Activated CD4-positive, alpha-beta memory T cell treated with anti-CD3 and anti-CD28 coated beads for 36 hours (primary cell): ENCODE measurements around the gene DNAH8. TPM values are rescaled to one million over a fixed set of nuclear protein-coding genes. Genes with fewer than 3 reads are reported as not detected.

Source experiments
- CTCF ChIA-PET: fragments of 350-600 bp; sonication (Branson Sonifier 250); formaldehyde crosslinking; loops from one replicate; lab custom pipeline; 2021; ENCODE audit warnings: antibody characterized with exemption, inconsistent platforms; lab: Charles Lee
- POLR2A ChIA-PET: fragments of 350-600 bp; sonication (Branson Sonifier 250); formaldehyde crosslinking; loops from one replicate; lab custom pipeline; 2021; ENCODE audit warnings: antibody characterized with exemption; lab: Charles Lee
- DNase-seq: peaks from one replicate; pipeline ENCODE4 v3.0.0-alpha.2; 2020
- H3K27ac Mint-ChIP-seq: one replicate; pipeline ENCODE4 v1.8.0; 2021; ENCODE audit warnings: mixed read lengths
- H3K27me3 Mint-ChIP-seq: one replicate; pipeline ENCODE4 v1.8.0; 2021; ENCODE audit warnings: mixed read lengths
- H3K36me3 Mint-ChIP-seq: one replicate; pipeline ENCODE4 v1.8.0; 2021; ENCODE audit warnings: mixed read lengths
- H3K4me1 Mint-ChIP-seq: one replicate; pipeline ENCODE4 v1.8.0; 2021; ENCODE audit warnings: low read depth, mixed read lengths
- H3K4me3 Mint-ChIP-seq: one replicate; pipeline ENCODE4 v1.8.0; 2021; ENCODE audit warnings: mild to moderate bottlenecking, mixed read lengths
- H3K9me3 Mint-ChIP-seq: one replicate; pipeline ENCODE4 v1.8.0; 2021; ENCODE audit warnings: mixed read lengths
- intact Hi-C: fragments of 100-400 bp; cut with micrococcal nuclease; formaldehyde crosslinking; loops from one replicate; pipeline ENCODE4 v1.15.1; 2023
- total RNA-seq, 2 experiments: library from RNA; stranded (reverse); gene quantifications; one replicate each; pipeline ENCODE4 v1.2.3, GENCODE V29; 2021

DNAH8 gene
- total RNA-seq, 2 experiments from 2014 or later = 0.02 to 0.22 TPM

DNA sequence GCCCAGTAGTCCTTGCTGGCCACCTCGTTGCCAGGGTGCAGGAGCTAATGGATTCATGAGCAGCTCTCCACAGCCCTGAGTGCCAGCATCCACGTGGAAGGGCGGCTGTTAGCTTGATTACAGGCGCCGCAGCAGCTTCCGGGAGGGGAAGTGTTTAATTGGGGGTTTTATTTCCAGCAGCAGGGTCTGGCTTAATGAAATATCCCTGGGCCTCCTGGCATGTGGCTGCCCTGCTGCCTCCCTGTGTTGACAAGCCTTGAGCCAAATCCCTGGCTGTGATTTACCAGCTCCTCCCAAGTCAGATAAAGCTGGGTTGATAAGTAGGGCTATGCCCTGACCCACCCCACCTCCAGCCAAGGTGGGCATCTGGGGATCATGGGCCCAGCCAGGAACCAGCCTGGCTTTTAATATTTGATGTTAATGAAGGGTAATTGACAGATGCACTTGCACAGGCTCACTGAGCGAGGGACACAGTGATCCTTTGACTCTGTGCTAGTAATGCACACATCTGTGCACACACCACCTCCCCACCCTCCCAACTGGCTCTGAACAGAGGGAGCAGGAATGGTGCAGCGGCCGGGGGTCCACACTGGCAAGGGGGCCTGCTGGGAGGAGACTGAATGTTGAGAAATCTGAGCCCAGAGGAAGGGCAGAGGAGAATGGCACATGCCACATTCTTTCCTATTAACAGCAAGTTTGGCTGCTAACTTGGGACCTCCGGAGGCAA lies 347.1 kb downstream of the DNAH8 start:
- ChIA-PET POLR2A (no interaction called here), CTCF (interaction anchor here (1.8 kb wide), 1 partner anchor 36 kb away, joined by 4 read pairs; no protein-coding TSS in a partner anchor)
- intact Hi-C loops = no loop called here
- Mint-ChIP-seq H3K4me1 (no peaks in the 10 kb centered on the region), H3K27ac (no peak overlapping the region), H3K9me3 (no peaks in the 10 kb centered on the region), H3K4me3 (no peak overlapping the region), H3K27me3 (peaks cover 22% of the 10 kb centered on the region), H3K36me3 (no peaks in the 10 kb centered on the region)
- DNase-seq = no peak

DNA sequence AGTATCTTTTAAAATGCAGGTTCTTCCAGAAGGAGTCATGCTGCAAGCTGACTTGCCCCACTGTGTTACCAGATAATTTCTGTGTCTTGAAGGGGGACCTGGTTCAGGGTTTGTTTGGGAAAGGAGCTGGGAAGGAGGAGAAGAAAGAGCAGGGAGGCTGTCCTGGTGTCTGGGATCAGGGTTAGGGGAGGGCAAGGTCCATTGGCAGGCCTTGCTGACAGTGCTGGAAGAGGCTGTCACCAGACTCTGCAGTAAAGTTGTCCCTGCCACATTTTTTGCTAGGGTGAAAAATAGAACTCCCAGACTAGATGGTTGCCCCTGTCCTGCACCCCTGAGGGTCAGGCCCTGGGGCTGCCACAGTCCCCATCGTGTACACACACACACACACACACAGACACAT lies 348.4 kb downstream of the DNAH8 start:
- no peaks in the 10 kb centered on the region for H3K4me1 Mint-ChIP-seq
- ChIA-PET POLR2A (no interaction called here), CTCF (no interaction called here)
- H3K27me3 Mint-ChIP-seq = peaks cover 21% of the 10 kb centered on the region
- no peak for DNase-seq
- H3K4me3 Mint-ChIP-seq = no peak overlapping the region
- H3K9me3 Mint-ChIP-seq = no peaks in the 10 kb centered on the region
- no peak overlapping the region for H3K27ac Mint-ChIP-seq
- no peaks in the 10 kb centered on the region for H3K36me3 Mint-ChIP-seq
- intact Hi-C loops = no loop called here

DNA sequence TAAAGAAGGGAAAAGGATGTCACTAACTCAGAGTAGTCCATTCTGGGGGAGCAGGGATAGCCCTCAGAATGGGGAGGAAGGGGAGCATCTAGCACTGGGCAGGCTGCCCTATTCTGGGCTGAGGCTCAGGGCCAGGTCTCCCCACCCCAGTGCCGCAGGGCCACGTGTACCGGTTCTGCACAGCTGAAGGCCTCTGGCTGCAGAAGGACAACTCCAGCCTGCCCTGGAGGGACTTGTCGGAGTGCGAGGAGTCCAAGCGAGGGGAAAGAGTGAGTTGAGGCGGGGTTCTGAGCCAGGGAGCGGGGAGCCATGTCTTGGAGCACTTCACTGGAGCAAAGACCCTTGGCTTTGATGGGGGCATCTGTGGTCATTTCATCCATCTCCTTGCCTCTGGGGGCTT lies 350.4 kb downstream of the DNAH8 start:
- DNase-seq = no peak
- peaks cover 22% of the 10 kb centered on the region for H3K27me3 Mint-ChIP-seq
- intact Hi-C loops = no loop called here
- H3K27ac Mint-ChIP-seq = no peak overlapping the region
- no peaks in the 10 kb centered on the region for H3K4me1 Mint-ChIP-seq
- no peak overlapping the region for H3K4me3 Mint-ChIP-seq
- ChIA-PET POLR2A (no interaction called here), CTCF (no interaction called here)
- no peaks in the 10 kb centered on the region for H3K36me3 Mint-ChIP-seq
- no peaks in the 10 kb centered on the region for H3K9me3 Mint-ChIP-seq

DNA sequence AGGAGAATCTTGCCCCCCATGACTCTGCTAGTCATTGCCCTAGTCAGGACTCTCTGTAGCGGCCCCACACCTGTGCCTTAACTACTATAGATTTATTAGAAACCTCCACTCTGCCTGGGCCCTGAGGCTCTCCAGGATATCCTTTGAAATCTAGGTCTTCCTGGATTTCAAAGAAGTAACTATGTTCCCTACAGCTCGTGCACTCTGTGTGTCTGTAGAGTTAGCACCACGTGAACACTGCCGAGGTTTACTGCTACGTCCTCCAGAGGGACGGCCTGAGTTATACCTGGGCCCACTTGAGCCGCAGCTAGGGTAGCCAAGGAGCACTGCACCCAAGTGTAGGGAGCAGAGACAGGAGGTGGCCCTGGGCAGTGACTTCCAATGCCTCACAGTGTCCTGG lies 353.3 kb downstream of the DNAH8 start:
- H3K36me3 Mint-ChIP-seq = no peaks in the 10 kb centered on the region
- peaks cover 19% of the 10 kb centered on the region for H3K27me3 Mint-ChIP-seq
- POLR2A ChIA-PET = no interaction called here
- no peak overlapping the region for H3K4me3 Mint-ChIP-seq
- H3K27ac Mint-ChIP-seq = no peak overlapping the region
- intact Hi-C loops = no loop called here
- H3K9me3 Mint-ChIP-seq = no peaks in the 10 kb centered on the region
- CTCF ChIA-PET = interaction anchor here (1.3 kb wide), 1 partner anchor 71 kb away, joined by 3 read pairs; no protein-coding TSS in a partner anchor
- no peaks in the 10 kb centered on the region for H3K4me1 Mint-ChIP-seq
- DNase-seq = no peak

DNA sequence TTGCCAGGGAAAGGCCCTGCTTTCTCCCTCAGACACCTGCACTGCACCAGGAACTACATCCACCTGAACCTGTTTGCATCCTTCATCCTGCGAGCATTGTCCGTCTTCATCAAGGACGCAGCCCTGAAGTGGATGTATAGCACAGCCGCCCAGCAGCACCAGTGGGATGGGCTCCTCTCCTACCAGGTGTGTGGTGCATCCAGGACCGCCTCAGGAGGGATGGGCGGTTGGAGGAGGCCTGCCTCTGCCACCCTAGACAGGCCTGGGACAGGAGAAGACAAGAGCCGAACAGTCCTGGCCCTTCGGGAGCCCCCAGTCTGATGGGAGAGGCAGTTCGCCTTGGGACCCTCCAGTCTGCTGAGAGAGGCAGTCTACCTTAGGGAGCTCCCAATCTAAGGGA lies 357.7 kb downstream of the DNAH8 start:
- ChIA-PET CTCF (no interaction called here), POLR2A (no interaction called here)
- peaks cover 10% of the 10 kb centered on the region for H3K27me3 Mint-ChIP-seq
- DNase-seq = no peak
- no peak overlapping the region for H3K4me3 Mint-ChIP-seq
- H3K36me3 Mint-ChIP-seq = no peaks in the 10 kb centered on the region
- peaks cover 2% of the 10 kb centered on the region for H3K4me1 Mint-ChIP-seq
- no peaks in the 10 kb centered on the region for H3K9me3 Mint-ChIP-seq
- intact Hi-C loops = no loop called here
- H3K27ac Mint-ChIP-seq = no peak overlapping the region

DNA sequence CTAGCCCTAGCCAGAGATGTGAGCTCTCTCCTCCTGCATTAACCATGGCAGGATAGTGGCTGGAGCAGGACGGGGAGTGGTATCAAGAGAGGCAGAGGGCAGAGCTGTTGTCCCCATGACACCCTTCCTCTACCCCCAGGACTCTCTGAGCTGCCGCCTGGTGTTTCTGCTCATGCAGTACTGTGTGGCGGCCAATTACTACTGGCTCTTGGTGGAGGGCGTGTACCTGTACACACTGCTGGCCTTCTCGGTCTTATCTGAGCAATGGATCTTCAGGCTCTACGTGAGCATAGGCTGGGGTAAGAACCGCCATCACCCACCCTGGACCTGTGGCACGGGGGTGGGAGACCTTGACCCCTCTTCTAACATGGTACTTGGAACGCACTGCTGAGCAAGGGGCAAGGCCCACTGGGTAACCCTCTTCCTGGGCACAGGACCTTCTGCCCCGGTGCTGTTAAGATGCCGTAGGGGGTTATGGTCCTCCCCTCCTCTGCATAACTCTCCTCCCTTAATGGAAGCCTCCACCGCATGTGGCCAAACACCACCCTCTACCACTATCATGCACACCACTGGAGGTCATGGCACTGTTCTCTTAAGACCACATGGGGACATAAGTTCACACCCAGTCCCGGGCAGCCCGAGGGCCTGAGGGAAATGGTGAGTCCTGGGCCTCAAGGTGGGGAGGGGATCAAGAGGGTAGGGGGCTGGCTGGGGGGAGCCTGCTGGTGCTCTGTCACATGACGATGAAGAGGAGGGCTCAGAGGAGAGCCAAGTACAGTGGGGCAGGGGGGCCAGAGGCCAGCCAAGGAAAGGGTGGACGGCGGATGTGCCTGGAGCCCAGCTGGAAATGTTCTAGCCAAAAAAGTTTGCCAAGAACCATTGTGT lies 358.6 kb downstream of the DNAH8 start:
- Mint-ChIP-seq H3K4me3 (no peak overlapping the region), H3K27ac (no peak overlapping the region), H3K36me3 (no peaks in the 10 kb centered on the region), H3K4me1 (peaks cover 2% of the 10 kb centered on the region), H3K9me3 (no peaks in the 10 kb centered on the region), H3K27me3 (peaks cover 10% of the 10 kb centered on the region)
- DNase-seq = no peak
- CTCF ChIA-PET = no interaction called here
- POLR2A ChIA-PET = no interaction called here
- intact Hi-C loops = no loop called here

DNA sequence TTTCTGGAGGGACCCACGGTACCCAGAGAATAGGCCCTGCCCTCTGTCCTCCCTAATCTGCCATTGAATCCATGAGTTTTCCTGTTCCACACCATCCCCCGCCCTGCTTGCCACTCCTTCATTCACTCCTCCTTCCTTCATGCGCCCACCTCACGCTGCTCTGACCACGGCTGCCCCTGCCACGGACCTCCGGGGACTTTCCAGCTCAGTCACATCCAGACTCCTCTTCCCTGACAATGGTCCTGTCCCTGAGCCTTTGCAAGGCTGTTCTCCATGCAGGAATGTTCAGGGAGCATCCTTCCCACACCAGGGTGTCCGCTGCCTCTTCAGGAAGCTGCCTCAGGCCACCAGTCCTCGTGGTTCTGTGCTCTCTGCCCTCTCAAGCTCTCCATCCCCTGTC lies 359.4 kb downstream of the DNAH8 start:
- ChIA-PET CTCF (no interaction called here), POLR2A (no interaction called here)
- Mint-ChIP-seq H3K4me3 (no peak overlapping the region), H3K4me1 (peaks cover 2% of the 10 kb centered on the region), H3K27ac (no peak overlapping the region), H3K9me3 (no peaks in the 10 kb centered on the region), H3K27me3 (peaks cover 6% of the 10 kb centered on the region), H3K36me3 (no peaks in the 10 kb centered on the region)
- intact Hi-C loops = no loop called here
- no peak for DNase-seq

DNA sequence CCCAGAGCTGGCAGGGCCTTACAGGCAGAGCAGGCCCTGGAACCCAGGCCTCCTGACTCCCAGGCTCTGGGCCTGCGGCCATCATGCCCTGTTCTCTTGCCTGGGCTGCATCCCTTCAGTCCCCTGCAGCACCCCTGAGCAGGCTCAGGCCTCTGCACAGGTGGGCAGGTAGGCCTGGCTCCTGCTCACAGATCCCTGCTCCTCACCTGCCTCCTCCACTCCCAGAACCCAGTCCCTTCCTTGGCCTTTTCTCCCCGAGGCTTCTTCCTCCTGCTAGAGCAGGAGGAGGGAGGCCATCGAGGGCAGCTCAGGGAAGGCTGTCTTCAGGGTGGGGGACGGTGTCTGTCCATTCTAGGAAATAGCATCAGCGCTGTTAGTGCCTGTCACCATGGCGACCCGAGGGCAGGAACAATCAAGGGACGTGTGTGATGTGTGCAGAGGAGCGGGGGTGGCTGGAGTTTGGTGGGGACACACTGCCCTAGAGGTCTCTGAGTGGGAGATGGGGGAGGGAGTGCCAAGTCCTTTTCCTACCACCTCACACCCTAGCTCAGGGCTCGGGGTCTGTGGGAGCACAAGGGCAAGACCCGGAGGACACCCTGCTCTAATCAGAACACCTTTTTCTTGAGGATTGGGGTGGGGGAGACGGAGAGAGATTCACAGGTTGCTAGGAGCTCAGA lies 360.0 kb downstream of the DNAH8 start:
- H3K4me3 Mint-ChIP-seq = no peak overlapping the region
- ChIA-PET CTCF (interaction anchor here (1.0 kb wide), 1 partner anchor 49 kb away, joined by 3 read pairs; no protein-coding TSS in a partner anchor), POLR2A (no interaction called here)
- peaks cover 2% of the 10 kb centered on the region for H3K4me1 Mint-ChIP-seq
- intact Hi-C loops = no loop called here
- no peak overlapping the region for H3K27ac Mint-ChIP-seq
- H3K36me3 Mint-ChIP-seq = no peaks in the 10 kb centered on the region
- DNase-seq = no peak
- no peaks in the 10 kb centered on the region for H3K9me3 Mint-ChIP-seq
- H3K27me3 Mint-ChIP-seq = peaks cover 6% of the 10 kb centered on the region

DNA sequence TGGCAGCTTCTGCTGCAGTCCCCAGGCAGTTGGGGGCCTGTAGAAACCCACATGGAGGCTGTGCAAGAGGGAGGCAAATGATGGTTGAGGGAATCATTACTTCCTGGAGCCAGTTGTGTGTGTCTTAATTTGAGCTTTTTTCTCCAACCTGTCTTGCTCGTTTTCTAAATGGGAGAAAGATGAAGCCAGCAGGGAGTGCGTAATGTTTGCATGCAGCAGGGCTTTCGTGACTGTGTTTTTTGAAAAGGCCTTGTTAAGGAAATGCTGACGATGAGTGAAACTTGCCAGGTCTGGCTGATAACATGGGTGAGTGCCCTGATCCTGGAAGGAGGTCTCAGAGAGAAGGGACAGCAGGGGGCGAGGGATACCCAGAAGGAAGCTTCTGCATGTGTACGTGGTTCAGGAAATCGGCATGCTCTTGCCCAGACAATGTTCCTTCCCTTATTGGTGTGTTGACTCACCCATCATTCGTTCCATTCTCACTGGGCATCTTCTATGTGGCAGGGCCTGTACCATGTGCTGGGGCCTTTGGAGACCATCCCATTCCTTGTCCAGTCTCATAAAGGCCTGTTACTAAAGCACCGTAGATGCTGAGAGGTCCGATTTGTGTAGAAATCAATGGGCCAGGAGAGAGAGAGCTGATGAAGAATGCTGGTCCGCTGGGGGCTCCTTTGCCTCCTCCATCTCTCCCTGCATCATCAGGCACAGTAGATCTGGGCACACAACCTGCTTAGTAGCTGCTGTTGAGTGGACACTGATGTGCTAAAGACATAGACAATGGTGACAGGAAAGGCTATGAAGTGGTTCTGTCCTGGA lies 360.9 kb downstream of the DNAH8 start:
- POLR2A ChIA-PET = no interaction called here
- H3K4me3 Mint-ChIP-seq = no peak overlapping the region

DNA sequence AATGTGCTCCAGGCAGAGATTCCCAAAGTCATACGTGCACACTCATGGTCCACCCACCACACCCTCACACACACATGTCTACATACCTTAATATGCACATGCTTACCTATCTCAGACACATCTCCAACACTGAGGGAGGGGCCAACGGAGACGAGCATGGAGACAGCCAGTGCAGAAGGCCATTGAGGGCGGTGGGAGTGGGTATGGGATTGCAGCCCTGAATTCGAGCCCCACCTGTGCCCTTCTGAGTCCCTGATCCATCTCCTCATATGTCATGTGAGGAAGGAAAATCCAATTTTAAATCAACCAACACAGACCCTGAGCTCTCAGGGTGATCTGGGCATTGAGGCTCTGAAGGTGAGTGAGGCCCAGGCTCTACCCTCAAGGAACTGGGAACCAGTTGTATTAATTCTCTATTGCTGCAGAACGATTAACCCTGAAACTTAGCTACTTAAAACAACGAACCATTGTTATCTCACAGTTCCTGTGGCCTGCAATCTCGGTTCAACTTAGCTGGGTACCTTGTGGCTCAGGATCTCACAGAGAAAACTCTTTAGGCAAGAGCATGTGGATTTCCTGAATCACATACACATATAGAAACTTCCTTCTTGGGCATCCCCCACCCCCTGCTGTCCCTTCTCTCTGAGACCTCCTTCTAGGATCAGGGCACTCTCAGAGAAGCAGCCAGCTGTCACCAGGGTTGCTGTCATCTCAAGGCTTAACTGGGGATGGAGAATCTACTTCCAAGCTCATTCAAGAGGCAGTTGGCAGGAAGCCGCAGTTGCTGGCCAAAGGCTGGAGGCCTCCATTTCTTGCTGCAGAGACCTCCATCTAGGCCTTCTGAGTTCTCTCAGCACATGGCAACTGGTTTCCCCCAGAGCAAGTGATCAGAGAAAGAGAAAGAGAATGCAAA lies 361.8 kb downstream of the DNAH8 start:
- peaks cover 2% of the 10 kb centered on the region for H3K4me1 Mint-ChIP-seq
- H3K27ac Mint-ChIP-seq = no peak overlapping the region
- no peak for DNase-seq
- no peaks in the 10 kb centered on the region for H3K36me3 Mint-ChIP-seq
- CTCF ChIA-PET = no interaction called here
- H3K27me3 Mint-ChIP-seq = no peaks in the 10 kb centered on the region
- no peaks in the 10 kb centered on the region for H3K9me3 Mint-ChIP-seq
- H3K4me3 Mint-ChIP-seq = no peak overlapping the region
- POLR2A ChIA-PET = no interaction called here
- intact Hi-C loops = no loop called here

More for the DNA sequence above, 360.9 kb downstream of the DNAH8 start:
- no peak overlapping the region for H3K27ac Mint-ChIP-seq
- intact Hi-C loops = no loop called here
- no peaks in the 10 kb centered on the region for H3K36me3 Mint-ChIP-seq
- no peak for DNase-seq
- no peaks in the 10 kb centered on the region for H3K9me3 Mint-ChIP-seq
- CTCF ChIA-PET = interaction anchor here (1.0 kb wide), 1 partner anchor 48 kb away, joined by 3 read pairs; no protein-coding TSS in a partner anchor
- H3K4me1 Mint-ChIP-seq = peaks cover 2% of the 10 kb centered on the region
- peaks cover 3% of the 10 kb centered on the region for H3K27me3 Mint-ChIP-seq
